HEK293 (cell line): ENCODE data around the gene WNT6.

ENCODE experiments used
- CTCF ChIA-PET: fragments of 350-600 bp; formaldehyde crosslinking; extraction: SDS; loops from one replicate; lab custom pipeline; 2021; ENCODE audit warnings: antibody characterized with exemption; lab: Yijun Ruan, JAX
- POLR2A ChIA-PET: fragments of 300-600 bp; formaldehyde crosslinking; extraction: SDS; loops from one replicate; lab custom pipeline; 2020; ENCODE audit warnings: antibody characterized with exemption, inconsistent platforms; lab: Yijun Ruan, JAX
- H3K27ac ChIP-seq: fragments of 200-500 bp; sonication (Bioruptor generic); 2 replicates; pipeline ENCODE4 v1.5.1; 2014; ENCODE audit warnings: low read depth, low read length, control low read depth, inconsistent platforms; ENCODE audit errors: extremely low read depth
- H3K36me3 ChIP-seq, 2 experiments: fragments of 200-500 bp in 1 of 2; sonication (Bioruptor generic) in 1 of 2; 1 replicate in 1 of 2; 2 replicates in 1 of 2; pipeline ENCODE4 v1.5.1; 2014 to 2017; ENCODE audit warnings: inconsistent platforms in 2 of 2, low read length in 2 of 2; ENCODE audit not compliant: control insufficient read depth in 2 of 2, insufficient read depth in 1 of 2
- H3K4me1 ChIP-seq: fragments of 200-500 bp; sonication (Bioruptor generic); 2 replicates; pipeline ENCODE4 v1.5.1; 2014; ENCODE audit warnings: mild to moderate bottlenecking, low read length, inconsistent platforms; ENCODE audit not compliant: control insufficient read depth, insufficient read depth
- H3K4me3 ChIP-seq: 2 replicates; pipeline ENCODE4 v1.5.1; 2011; ENCODE audit warnings: low read depth, mild to moderate bottlenecking, control low read depth, low read length, moderate library complexity
- H3K9me3 ChIP-seq: fragments of 200-500 bp; sonication (Bioruptor generic); 2 replicates; pipeline ENCODE4 v1.5.1; 2014; ENCODE audit warnings: low read depth, low read length, inconsistent platforms; ENCODE audit not compliant: control insufficient read depth, insufficient read depth
- ELK4 ChIP-seq: IDR thresholded peaks from 2 replicates; pipeline ENCODE4 v1.6.1; 2011; ENCODE audit warnings: mild to moderate bottlenecking, low read depth, low read length, borderline replicate concordance
- HIC1 ChIP-seq: fragments of 450-650 bp; formaldehyde crosslinking; IDR thresholded peaks from 2 replicates; pipeline ENCODE4 v1.5.1; 2016; ENCODE audit warnings: missing biosample characterization, missing genetic modification characterization
- KLF17 ChIP-seq: fragments of 450-650 bp; formaldehyde crosslinking; IDR thresholded peaks from 2 replicates; pipeline ENCODE4 v1.5.1; 2016; ENCODE audit warnings: missing biosample characterization, missing genetic modification characterization
- REST ChIP-seq: fragments of 450-650 bp; formaldehyde crosslinking; IDR thresholded peaks from 2 replicates; pipeline ENCODE4 v1.5.1; 2016; ENCODE audit warnings: missing biosample characterization, missing genetic modification characterization
- SP2 ChIP-seq: fragments of 450-650 bp; formaldehyde crosslinking; IDR thresholded peaks from 2 replicates; pipeline ENCODE4 v1.5.1; 2016; ENCODE audit warnings: missing biosample characterization, missing genetic modification characterization
- ZBTB1 ChIP-seq: fragments of 450-650 bp; formaldehyde crosslinking; IDR thresholded peaks from 2 replicates; pipeline ENCODE4 v1.5.1; 2016; ENCODE audit warnings: missing biosample characterization, missing genetic modification characterization
- ZBTB10 ChIP-seq: fragments of 450-650 bp; formaldehyde crosslinking; IDR thresholded peaks from 2 replicates; pipeline ENCODE4 v1.5.1; 2016; ENCODE audit warnings: missing biosample characterization, missing genetic modification characterization
- ZBTB17 ChIP-seq: fragments of 450-650 bp; formaldehyde crosslinking; IDR thresholded peaks from 2 replicates; pipeline ENCODE4 v1.5.1; 2016; ENCODE audit warnings: missing biosample characterization, missing genetic modification characterization
- ZBTB48 ChIP-seq: fragments of 450-650 bp; formaldehyde crosslinking; IDR thresholded peaks from 2 replicates; pipeline ENCODE4 v1.5.1; 2016; ENCODE audit warnings: missing biosample characterization, missing genetic modification characterization
- ZFHX2 ChIP-seq: fragments of 450-650 bp; formaldehyde crosslinking; conservative IDR thresholded peaks from 2 replicates; pipeline ENCODE4 v1.5.1; 2016; ENCODE audit warnings: missing biosample characterization, missing genetic modification characterization
- ZFP69B ChIP-seq: fragments of 450-650 bp; formaldehyde crosslinking; IDR thresholded peaks from 2 replicates; pipeline ENCODE4 v1.5.1; 2016; ENCODE audit warnings: missing biosample characterization, missing genetic modification characterization
- ZNF140 ChIP-seq: fragments of 450-650 bp; formaldehyde crosslinking; IDR thresholded peaks from 2 replicates; pipeline ENCODE4 v1.5.1; 2016; ENCODE audit warnings: missing biosample characterization, missing genetic modification characterization
- ZNF214 ChIP-seq: fragments of 450-650 bp; formaldehyde crosslinking; IDR thresholded peaks from 2 replicates; pipeline ENCODE4 v1.5.1; 2017; ENCODE audit warnings: missing biosample characterization, mild to moderate bottlenecking, missing genetic modification characterization, borderline replicate concordance
- ZNF239 ChIP-seq: fragments of 450-650 bp; formaldehyde crosslinking; IDR thresholded peaks from 2 replicates; pipeline ENCODE4 v1.5.1; 2016; ENCODE audit warnings: missing biosample characterization, missing genetic modification characterization
- ZNF335 ChIP-seq: fragments of 450-650 bp; formaldehyde crosslinking; conservative IDR thresholded peaks from 2 replicates; pipeline ENCODE4 v1.5.1; 2016; ENCODE audit warnings: missing biosample characterization, missing genetic modification characterization
- ZNF341 ChIP-seq: fragments of 450-650 bp; formaldehyde crosslinking; IDR thresholded peaks from 2 replicates; pipeline ENCODE4; 2016; ENCODE audit warnings: low read depth, missing biosample characterization, missing genetic modification characterization
- ZNF423 ChIP-seq: fragments of 450-650 bp; formaldehyde crosslinking; IDR thresholded peaks from 2 replicates; pipeline ENCODE4 v1.5.1; 2016; ENCODE audit warnings: missing biosample characterization, missing genetic modification characterization
- ZNF426 ChIP-seq: fragments of 450-650 bp; formaldehyde crosslinking; IDR thresholded peaks from 2 replicates; pipeline ENCODE4 v1.5.1; 2017; ENCODE audit warnings: missing biosample characterization, missing genetic modification characterization, mild to moderate bottlenecking, inconsistent platforms, moderate library complexity
- ZNF548 ChIP-seq: fragments of 450-650 bp; formaldehyde crosslinking; IDR thresholded peaks from 2 replicates; pipeline ENCODE4 v1.5.1; 2016; ENCODE audit warnings: missing biosample characterization, missing genetic modification characterization
- ZNF600 ChIP-seq: fragments of 450-650 bp; formaldehyde crosslinking; IDR thresholded peaks from 2 replicates; pipeline ENCODE4 v1.5.1; 2016; ENCODE audit warnings: missing biosample characterization, missing genetic modification characterization
- ZNF624 ChIP-seq: fragments of 450-650 bp; formaldehyde crosslinking; IDR thresholded peaks from 2 replicates; pipeline ENCODE4 v1.5.1; 2017; ENCODE audit warnings: missing biosample characterization, missing genetic modification characterization
- ZNF677 ChIP-seq: fragments of 450-650 bp; IDR thresholded peaks from 2 replicates; pipeline ENCODE4 v1.5.0; 2018; ENCODE audit warnings: missing biosample characterization, mild to moderate bottlenecking, missing genetic modification characterization, moderate library complexity
- ZNF707 ChIP-seq: fragments of 450-650 bp; formaldehyde crosslinking; IDR thresholded peaks from 2 replicates; pipeline ENCODE4 v1.5.1; 2016; ENCODE audit warnings: missing biosample characterization, missing genetic modification characterization
- ZNF76 ChIP-seq: fragments of 450-650 bp; formaldehyde crosslinking; IDR thresholded peaks from 2 replicates; pipeline ENCODE4; 2016; ENCODE audit warnings: low read depth, missing biosample characterization, missing genetic modification characterization, borderline replicate concordance
- ZNF768 ChIP-seq: fragments of 450-650 bp; formaldehyde crosslinking; IDR thresholded peaks from 2 replicates; pipeline ENCODE4 v1.5.1; 2018; ENCODE audit warnings: missing biosample characterization, mild to moderate bottlenecking, missing genetic modification characterization
- ZNF776 ChIP-seq: fragments of 450-650 bp; formaldehyde crosslinking; IDR thresholded peaks from 2 replicates; pipeline ENCODE4 v1.5.0; 2017; ENCODE audit warnings: missing biosample characterization, missing genetic modification characterization, borderline replicate concordance
- ZNF777 ChIP-seq: fragments of 450-650 bp; formaldehyde crosslinking; IDR thresholded peaks from 2 replicates; pipeline ENCODE4 v1.5.1; 2017; ENCODE audit warnings: missing biosample characterization, missing genetic modification characterization, borderline replicate concordance
- ZXDB ChIP-seq: fragments of 450-650 bp; formaldehyde crosslinking; IDR thresholded peaks from 2 replicates; pipeline ENCODE4 v1.5.1; 2016; ENCODE audit warnings: missing biosample characterization, missing genetic modification characterization

WNT6 gene

GRCh38 chr2:218865396-218865795 is 5.8 kb downstream of the WNT6 start:
- H3K4me3 ChIP-seq = no peak overlapping the region
- peaks cover 2% of the 10 kb centered on the region for H3K4me1 ChIP-seq
- no peaks in the 10 kb centered on the region for H3K9me3 ChIP-seq
- no peak for TF ChIP-seq ZNF776
- TF ChIP-seq ZBTB48 (tag by site-specific recombination) = no peak
- no peak for TF ChIP-seq ZNF335 (tag by site-specific recombination)
- no peak for TF ChIP-seq ZNF239 (tag by site-specific recombination)
- no peak for TF ChIP-seq ZBTB1 (tag by site-specific recombination)
- no peak for TF ChIP-seq ZBTB10 (tag by site-specific recombination)
- no peak for TF ChIP-seq ZNF341 (tag by site-specific recombination)
- no peak for TF ChIP-seq ZNF426
- TF ChIP-seq ZXDB = no peak
- TF ChIP-seq ELK4 = no peak
- no peak for TF ChIP-seq ZNF423 (tag by site-specific recombination)
- TF ChIP-seq ZBTB17 = no peak
- TF ChIP-seq ZFP69B (tag by site-specific recombination) = no peak
- no peak for TF ChIP-seq SP2 (tag by site-specific recombination)
- TF ChIP-seq ZNF677 = no peak
- no peak for TF ChIP-seq ZNF768 (tag by site-specific recombination)
- TF ChIP-seq ZNF76 (tag by site-specific recombination) = no peak
- no peak for TF ChIP-seq ZNF624
- no peaks in the 10 kb centered on the region for H3K36me3 ChIP-seq
- CTCF ChIA-PET = interaction anchor here (0.7 to 10.4 kb wide), 3 partner anchors 10 to 37 kb away, joined by 3 to 71 read pairs (median 4); no protein-coding TSS in a partner anchor
- POLR2A ChIA-PET = no interaction called here
- no peak overlapping the region for H3K27ac ChIP-seq

GRCh38 chr2:218865999-218866398 is 6.4 kb downstream of the WNT6 start:
- Histone ChIP-seq H3K4me3 (no peak overlapping the region), H3K27ac (no peak overlapping the region), H3K4me1 (no peaks in the 10 kb centered on the region), H3K36me3 (no peaks in the 10 kb centered on the region), H3K9me3 (no peaks in the 10 kb centered on the region)
- CTCF ChIA-PET = interaction anchor here (10.4 kb wide), 1 partner anchor 10 kb away, joined by 71 read pairs; no protein-coding TSS in a partner anchor
- POLR2A ChIA-PET = no interaction called here
- TF ChIP-seq REST (tag by site-specific recombination) = no peak
- TF ChIP-seq ZNF777 = no peak
- no peak for TF ChIP-seq KLF17 (tag by site-specific recombination)
- TF ChIP-seq ZNF707 (tag by site-specific recombination) = no peak
- no peak for TF ChIP-seq ZFHX2 (tag by site-specific recombination)
- TF ChIP-seq ZNF600 (tag by site-specific recombination) = no peak
- TF ChIP-seq ZNF140 = no peak
- no peak for TF ChIP-seq ZNF214 (tag by site-specific recombination)
- no peak for TF ChIP-seq ZNF239 (tag by site-specific recombination)
- no peak for TF ChIP-seq HIC1 (tag by site-specific recombination)
- TF ChIP-seq ZNF548 (tag by site-specific recombination) = no peak
